Fibroblast of lung (primary cell): ENCODE data around the gene MOGAT1.

Source experiments
- CTCF ChIP-seq, 2 donors: IDR thresholded peaks in 1 of 2; conservative IDR thresholded peaks in 1 of 2; 1 replicate in 1 of 2; 2 replicates in 1 of 2; pipeline ENCODE4 v1.5.1; 2011 to 2012; ENCODE audit warnings: low read length in 2 of 2, control low read depth in 1 of 2, inconsistent platforms in 1 of 2, low read depth in 1 of 2, mild to moderate bottlenecking in 1 of 2
- EZH2 ChIP-seq: IDR thresholded peaks from 2 replicates; pipeline ENCODE4 v1.5.1; 2012; ENCODE audit warnings: low read length, control low read depth, mild to moderate bottlenecking; ENCODE audit errors: missing control alignments

- TF ChIP-seq CTCF (conservative IDR thresholded peaks at IDR 0.05 in 1 of 2, IDR thresholded peaks at IDR 0.05 in 1 of 2; ENCODE audit: low read depth in 1 of 2, low read length in 2 of 2) = no peak
- no peak for TF ChIP-seq EZH2
These were observed 17.5 kb downstream of the MOGAT1 start for GRCh38 chr2:222688917-222689316.
